ENCODE data around the gene CYP26B1. TPM values are rescaled to one million over a fixed set of nuclear protein-coding genes. Genes with fewer than 3 reads are reported as not detected.

The CYP26B1 gene, protein sequence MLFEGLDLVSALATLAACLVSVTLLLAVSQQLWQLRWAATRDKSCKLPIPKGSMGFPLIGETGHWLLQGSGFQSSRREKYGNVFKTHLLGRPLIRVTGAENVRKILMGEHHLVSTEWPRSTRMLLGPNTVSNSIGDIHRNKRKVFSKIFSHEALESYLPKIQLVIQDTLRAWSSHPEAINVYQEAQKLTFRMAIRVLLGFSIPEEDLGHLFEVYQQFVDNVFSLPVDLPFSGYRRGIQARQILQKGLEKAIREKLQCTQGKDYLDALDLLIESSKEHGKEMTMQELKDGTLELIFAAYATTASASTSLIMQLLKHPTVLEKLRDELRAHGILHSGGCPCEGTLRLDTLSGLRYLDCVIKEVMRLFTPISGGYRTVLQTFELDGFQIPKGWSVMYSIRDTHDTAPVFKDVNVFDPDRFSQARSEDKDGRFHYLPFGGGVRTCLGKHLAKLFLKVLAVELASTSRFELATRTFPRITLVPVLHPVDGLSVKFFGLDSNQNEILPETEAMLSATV
- polyA plus RNA-seq (2012; ENCODE audit: insufficient read depth, insufficient read length) = 11.7 TPM

GRCh38 chr2:72147303-72147971, at the start of gene CYP26B1:
CYP26B1 (minus strand) TSS chr2:72147862; CDS start chr2:72147834, 28 bp downstream.
- H3K4me3 ChIP-seq (ENCODE audit: low read length) = peak within 1 kb of the TSS; percentile 16
- DNase-seq (ENCODE audit: low read depth, low spot score) = no peak

GRCh38 chr2:72193723-72194122, 46.1 kb upstream of the CYP26B1 start:
- H3K4me3 ChIP-seq (ENCODE audit: low read length) = no peak overlapping the region
- DNase-seq (ENCODE audit: low read depth, low spot score) = no peak

- DNase-seq (ENCODE audit: low read depth, low spot score) = no peak
- H3K4me3 ChIP-seq (ENCODE audit: low read length) = no peak overlapping the region
Observed at GRCh38 chr2:72191441-72191840, 43.8 kb upstream of the CYP26B1 start.

GRCh38 chr2:72185206-72185605, 37.5 kb upstream of the CYP26B1 start:
- no peak overlapping the region for H3K4me3 ChIP-seq (ENCODE audit: low read length)
- DNase-seq (ENCODE audit: low read depth, low spot score) = no peak

DNA sequence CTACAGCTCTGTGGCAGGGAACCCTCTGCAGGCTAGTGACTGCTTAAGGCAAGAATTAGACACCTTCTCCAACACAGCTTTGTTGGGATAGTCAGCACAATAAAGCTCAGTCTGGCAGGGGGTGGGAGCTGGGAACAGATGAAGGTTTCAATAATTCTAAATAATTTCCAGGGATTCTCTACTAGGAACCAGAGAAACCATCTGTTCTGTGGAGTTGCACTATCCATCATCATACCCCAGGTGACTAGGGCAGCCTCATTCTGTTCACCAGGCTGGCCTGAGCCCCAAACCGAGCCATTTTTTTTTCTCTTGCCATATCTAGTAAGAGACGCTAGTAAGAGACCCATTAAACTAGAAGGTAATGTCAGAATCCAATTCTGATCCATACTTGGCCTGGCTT, 35.8 kb upstream of the CYP26B1 start:
- no peak for DNase-seq (ENCODE audit: low read depth, low spot score)
- no peak overlapping the region for H3K4me3 ChIP-seq (ENCODE audit: low read length)

DNA sequence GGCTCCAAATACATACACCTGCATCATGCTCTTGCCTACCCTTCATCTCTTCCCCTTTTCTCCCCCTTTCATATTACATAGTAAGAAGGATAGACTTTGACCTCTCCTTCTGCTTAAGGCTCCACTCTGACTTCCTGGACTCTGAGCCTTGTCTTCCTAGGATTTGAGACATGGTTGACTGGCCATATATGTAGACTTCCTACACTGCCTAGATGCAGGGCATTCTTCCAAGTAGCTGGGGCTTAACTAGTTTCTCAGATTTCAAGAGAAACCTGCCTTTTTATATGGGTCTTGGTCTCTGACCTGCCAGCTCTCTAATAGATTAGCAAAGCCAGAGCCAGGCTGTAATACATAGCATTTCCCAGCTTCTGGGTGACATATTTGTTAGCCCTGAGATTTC, 35.4 kb upstream of the CYP26B1 start:
- DNase-seq (ENCODE audit: low read depth, low spot score) = no peak

DNA sequence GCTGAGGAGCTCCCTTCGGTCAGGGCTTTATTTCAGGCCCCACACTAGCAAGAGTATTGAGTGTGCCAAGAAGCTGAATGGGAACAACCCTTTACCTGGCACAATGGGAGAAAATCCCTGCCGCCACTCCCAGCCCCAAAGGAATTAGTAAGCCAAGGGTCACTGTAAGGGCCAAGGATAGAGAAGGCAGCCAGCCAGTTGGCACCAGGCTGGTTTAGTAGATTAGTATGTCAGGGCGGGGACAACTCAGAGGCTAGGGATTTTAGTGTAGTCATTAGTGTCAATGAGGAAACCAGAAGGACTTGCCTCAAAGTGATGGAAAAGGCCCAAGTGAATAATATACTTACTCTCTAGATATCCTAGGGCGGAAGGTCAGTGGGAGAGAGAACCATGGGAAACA, 34.9 kb upstream of the CYP26B1 start:
- DNase-seq (ENCODE audit: low read depth, low spot score) = no peak
- H3K4me3 ChIP-seq (ENCODE audit: low read length) = no peak overlapping the region

More for the DNA sequence above, 35.4 kb upstream of the CYP26B1 start:
- no peak overlapping the region for H3K4me3 ChIP-seq (ENCODE audit: low read length)

DNA sequence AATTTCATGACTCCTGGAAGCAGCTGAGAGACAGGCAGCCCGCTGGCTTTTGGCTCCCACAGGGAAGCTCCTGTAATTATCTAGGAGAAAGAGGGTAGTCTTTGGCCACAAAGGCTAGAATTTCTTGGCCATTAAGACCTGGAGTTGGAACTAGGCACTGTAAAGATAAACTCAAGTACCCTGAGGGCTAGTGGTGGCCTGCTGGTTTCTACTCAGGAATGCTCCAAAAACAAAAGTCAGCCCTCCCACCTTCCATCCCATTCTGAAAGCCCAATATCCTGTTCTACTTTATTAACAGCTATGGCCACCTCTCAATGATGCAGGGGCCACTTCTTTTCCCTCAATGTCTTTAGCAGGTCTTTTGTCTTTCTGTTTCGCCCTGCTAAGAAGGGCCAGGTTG, 34.0 kb upstream of the CYP26B1 start:
- no peak for DNase-seq (ENCODE audit: low read depth, low spot score)
- H3K4me3 ChIP-seq (ENCODE audit: low read length) = no peak overlapping the region

GRCh38 chr2:72180351-72180750, 32.7 kb upstream of the CYP26B1 start:
- no peak for DNase-seq (ENCODE audit: low read depth, low spot score)
- no peak overlapping the region for H3K4me3 ChIP-seq (ENCODE audit: low read length)

- DNase-seq (ENCODE audit: low read depth, low spot score) = no peak
Observed at GRCh38 chr2:72178551-72178950, 30.9 kb upstream of the CYP26B1 start.

DNA sequence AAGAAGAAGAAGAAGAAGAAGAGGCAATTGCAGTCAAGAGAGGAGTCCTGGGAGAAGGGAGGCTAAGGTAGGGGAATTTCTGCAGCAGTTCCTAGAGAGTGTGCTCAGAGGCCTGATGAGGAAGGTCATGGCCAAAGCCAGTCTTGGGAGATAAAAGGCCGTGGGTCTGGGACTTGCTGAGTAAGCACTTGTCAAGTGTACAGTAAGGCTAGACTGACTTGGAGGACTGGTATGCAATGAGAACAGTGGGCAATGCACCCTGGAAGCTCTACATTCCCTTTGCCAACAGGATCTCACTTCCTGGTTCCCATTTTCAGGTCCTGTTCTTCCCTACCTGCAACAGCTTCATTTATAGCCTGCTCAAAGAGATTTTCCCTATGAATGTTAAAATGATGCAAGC, 28.6 kb upstream of the CYP26B1 start:
- DNase-seq (ENCODE audit: low read depth, low spot score) = no peak
- no peak overlapping the region for H3K4me3 ChIP-seq (ENCODE audit: low read length)

More at GRCh38 chr2:72178551-72178950, 30.9 kb upstream of the CYP26B1 start:
- H3K4me3 ChIP-seq (ENCODE audit: low read length) = no peak overlapping the region

DNA sequence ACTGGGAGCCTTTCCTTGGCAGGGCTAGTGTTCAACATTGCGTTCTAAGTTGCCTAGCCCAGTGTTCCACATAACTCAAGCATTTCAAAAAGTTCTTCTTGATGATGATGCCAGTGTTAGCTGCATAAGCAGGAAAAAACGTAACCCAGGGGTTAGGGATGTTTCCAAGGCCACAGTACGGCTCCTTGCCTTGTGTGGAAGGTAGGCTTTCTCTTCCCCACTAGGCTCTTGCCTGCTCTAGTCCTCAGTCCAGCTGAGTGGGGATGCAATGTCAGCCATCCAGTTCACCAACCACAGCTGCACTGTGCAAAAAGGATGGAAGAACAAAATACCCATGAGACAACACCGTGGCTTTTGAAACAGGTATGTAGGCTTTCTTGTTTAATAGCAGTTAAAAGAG, 28.0 kb upstream of the CYP26B1 start:
- no peak for DNase-seq (ENCODE audit: low read depth, low spot score)
- H3K4me3 ChIP-seq (ENCODE audit: low read length) = no peak overlapping the region

DNA sequence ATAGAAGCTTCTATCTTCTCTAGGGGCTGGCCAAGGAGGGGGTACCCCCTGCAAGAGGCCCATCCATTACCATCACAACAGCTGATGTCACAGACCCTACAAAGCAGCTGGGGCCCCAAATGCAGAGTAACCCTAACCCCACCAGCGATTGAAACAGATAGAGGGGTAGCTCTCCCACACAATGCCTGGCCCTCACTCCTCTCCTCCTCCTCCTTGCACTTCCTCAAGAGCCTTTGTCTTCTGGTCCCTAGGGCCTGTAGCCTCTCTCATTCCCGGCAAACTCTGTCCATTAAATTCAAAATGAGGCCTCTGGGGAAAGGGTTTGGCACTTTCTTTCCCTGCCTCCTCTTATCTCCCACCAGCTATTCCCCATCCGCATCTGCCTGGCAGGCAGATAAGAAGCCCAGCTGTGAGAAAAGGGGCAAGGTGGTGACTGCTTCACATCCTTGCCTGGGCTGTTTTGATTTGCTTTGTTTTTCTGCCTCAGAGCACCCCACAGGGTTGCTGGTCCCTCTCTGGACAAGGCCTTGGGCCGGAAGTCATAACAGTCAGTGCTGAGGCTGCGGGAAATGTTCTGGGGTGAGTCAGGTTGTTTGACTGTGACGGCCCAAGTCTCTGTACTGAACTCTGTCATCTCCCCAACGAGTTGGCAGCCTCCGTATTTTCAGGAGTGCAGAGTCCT, 26.1 kb upstream of the CYP26B1 start:
- no peak for DNase-seq (ENCODE audit: low read depth, low spot score)
- no peak overlapping the region for H3K4me3 ChIP-seq (ENCODE audit: low read length)

DNA sequence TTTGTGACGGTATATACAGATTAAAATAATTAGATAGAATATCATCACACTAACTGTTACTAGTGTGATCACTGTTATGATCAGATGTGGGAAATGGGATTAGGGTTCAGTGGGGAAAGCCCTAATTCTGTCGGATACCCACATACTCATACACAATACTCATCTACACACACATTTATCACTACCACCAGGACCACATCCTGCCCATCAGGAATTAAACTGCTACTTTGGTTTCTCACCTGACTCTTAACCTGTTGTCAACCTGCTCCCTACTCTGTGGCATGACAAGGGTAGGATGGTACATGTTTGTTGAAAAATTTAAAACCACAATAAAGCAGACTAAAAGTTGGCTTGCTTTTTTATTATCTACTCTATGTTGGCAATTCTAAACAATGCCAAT, 24.8 kb upstream of the CYP26B1 start:
- no peak overlapping the region for H3K4me3 ChIP-seq (ENCODE audit: low read length)
- peak; percentile 18 for DNase-seq (ENCODE audit: low read depth, low spot score)

- DNase-seq (ENCODE audit: low read depth, low spot score) = no peak
- H3K4me3 ChIP-seq (ENCODE audit: low read length) = no peak overlapping the region
Observed at GRCh38 chr2:72166279-72166678, 18.6 kb upstream of the CYP26B1 start.

GRCh38 chr2:72165792-72166191, 18.1 kb upstream of the CYP26B1 start:
- no peak overlapping the region for H3K4me3 ChIP-seq (ENCODE audit: low read length)
- no peak for DNase-seq (ENCODE audit: low read depth, low spot score)

- no peak overlapping the region for H3K4me3 ChIP-seq (ENCODE audit: low read length)
- DNase-seq (ENCODE audit: low read depth, low spot score) = no peak
Observed at GRCh38 chr2:72162574-72162973, 14.9 kb upstream of the CYP26B1 start.

- no peak overlapping the region for H3K4me3 ChIP-seq (ENCODE audit: low read length)
- DNase-seq (ENCODE audit: low read depth, low spot score) = no peak
Observed at GRCh38 chr2:72159211-72159993, 11.7 kb upstream of the CYP26B1 start.
